NOMO-1 treated with dmso at 0.1 percent for 144 hours (cell line): ENCODE measurements around the gene LMO7.
"Not testable (repeated sequence)": the region's sequence is repeated elsewhere in the genome, so short reads cannot be mapped to it uniquely, and the experiment has no call there.

Experiments
- DNase-seq: peaks from one replicate; lab custom pipeline; 2025; ENCODE audit not compliant: unreplicated experiment; lab: John Stamatoyannopoulos, UW

LMO7 gene

DNA sequence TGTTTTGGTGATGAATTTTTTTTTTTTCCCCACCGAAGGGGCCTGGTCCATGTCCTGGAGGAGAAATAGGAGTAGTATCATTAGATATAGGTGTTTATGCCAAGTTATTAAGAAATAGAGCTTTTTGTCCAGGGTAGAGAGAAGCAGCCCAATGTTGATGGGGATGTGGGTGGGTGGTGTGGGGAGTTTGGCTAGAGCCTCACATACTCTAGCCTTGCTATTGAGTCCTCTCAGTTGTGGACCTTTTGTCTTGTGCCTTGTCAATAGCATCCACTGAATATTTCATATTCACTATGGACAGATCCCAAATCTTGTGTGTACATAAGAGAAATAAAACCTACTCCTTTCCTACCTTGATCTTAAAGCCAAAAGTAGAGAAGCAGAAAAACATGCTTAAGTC is 134.0 kb downstream of the LMO7 start:
- DNase-seq, result no peak

DNA sequence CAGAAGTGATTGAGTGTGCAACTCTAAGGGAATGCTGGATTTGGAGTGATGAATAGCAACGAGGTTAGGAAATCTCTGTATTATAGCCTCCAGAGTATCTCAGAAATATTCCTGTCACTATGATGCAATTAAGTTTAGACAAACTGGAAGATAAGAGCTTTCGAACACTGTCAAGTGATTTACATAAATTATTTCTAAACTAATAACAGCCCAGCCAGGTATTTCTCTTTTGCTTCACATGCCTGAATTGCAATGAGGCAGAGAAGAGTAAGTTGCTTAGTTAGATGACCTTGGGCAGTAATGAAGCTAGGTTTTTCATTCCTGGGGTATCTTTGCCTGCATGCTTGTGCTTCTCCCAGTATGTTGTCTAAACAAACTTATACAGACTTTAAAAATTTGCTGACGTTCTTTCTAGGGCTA is 134.5 kb downstream of the LMO7 start:
- no peak for DNase-seq

DNA sequence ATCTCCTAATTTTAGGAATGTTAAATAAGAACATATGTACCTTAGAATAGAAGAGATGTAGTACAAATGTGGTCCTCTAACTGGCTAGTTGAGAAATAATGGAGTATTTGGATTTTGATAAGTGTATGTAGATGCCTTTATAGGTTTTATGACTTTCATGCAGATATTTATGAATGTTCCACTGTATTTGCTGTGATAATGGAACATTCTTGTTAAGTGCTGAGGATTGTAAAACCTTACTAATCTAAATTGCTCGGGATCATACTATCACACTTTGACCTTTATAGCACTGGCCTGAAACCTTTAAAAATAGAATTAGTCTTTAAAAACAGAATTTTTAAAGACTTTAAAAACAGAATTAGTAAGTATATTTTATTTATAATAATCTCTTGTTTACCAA is 135.1 kb downstream of the LMO7 start:
- DNase-seq, result no peak

DNA sequence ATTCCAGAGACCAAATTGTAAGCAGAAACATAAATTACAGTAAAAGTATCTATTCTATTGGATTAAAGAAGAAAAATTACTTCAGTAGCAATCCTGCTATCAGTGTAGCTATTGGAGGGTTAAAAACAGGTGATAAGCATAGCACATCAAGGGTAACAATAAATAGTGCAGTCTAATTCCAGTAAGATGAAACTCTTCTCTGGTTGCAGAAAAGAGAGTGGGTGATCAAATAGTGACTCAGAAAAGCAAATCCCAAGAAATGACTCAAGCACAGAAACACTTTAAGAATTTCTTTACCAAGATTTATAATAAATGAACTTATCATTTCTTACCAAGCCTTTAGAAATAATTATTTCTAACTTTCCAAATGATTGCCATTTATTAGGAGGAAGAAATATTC is 135.7 kb downstream of the LMO7 start:
- no peak for DNase-seq

DNA sequence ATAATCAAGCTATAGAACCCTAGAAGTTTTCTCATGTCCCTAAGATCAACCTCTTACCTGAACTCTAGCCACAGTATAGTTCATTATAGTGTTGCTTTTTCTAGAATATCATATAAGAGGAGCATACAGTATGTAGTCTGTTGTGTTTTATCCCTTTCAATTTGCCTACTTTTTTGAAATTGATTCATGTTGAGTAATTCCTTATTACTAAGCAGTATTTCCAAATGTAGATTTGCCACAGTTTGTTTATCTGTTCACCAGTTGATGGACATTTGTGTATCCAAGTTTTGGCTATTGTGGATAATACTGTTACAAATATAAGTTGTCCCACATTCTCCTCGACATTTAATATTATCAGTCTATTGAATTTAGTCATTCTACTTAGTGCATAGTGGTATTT is 138.0 kb downstream of the LMO7 start:
- DNase-seq, result no peak

DNA sequence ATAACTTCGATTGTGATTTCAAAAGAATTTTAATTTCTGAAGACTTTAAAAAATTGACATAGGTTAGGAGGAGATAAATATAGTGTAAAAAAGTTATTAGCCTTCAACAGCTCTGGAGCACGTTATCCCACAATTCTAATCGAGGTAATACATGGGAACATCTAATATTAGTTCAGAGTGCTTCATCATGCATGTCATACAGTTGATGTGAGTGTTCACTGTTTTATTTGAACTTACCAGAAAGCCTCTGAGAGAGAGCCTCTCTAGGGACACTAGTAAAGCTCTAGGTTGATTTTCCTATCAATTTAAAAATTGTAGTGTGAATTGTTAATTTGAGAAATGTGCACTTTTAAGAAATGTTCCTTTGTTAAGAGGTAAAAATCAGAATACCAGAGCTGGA is 140.4 kb downstream of the LMO7 start:
- DNase-seq, result no peak

DNA sequence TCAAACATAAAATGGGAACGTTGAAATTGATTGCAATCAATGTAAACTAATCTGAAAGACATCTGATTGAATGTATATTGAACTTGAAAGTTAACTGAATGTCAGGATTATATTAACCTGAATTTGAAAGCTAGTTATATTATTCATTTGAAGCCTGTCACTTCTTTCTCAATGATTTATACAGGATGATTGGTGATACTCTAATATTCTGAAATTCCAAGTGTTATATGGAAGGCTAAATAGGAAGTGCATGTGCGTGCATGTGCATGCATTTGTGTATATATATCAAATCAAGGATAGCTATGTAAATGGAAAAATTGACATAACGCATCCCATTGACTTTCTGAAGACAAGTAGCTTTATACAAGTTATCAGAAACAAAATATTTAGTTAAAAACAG is 143.3 kb downstream of the LMO7 start:
- DNase-seq, result no peak

DNA sequence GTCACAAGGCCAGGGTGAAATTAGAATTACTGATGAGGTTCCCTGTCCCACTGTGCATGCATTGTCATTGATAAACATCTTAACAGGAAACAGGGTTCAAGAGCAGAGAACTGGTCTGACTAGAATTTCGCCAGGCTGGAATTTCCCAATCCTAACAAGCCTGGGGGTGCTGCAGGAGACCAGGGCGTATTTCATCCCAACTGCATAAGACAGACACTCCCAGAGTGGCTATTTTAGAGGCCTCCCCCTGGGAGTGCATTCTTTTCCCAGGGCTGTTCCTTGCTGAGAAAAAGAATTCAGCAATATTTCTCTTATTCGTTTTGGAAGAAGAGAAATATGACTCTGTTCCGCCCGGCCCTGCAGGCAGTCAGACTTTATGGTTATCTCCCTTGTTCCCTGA is 144.0 kb downstream of the LMO7 start:
- not testable (repeated sequence) for DNase-seq

DNA sequence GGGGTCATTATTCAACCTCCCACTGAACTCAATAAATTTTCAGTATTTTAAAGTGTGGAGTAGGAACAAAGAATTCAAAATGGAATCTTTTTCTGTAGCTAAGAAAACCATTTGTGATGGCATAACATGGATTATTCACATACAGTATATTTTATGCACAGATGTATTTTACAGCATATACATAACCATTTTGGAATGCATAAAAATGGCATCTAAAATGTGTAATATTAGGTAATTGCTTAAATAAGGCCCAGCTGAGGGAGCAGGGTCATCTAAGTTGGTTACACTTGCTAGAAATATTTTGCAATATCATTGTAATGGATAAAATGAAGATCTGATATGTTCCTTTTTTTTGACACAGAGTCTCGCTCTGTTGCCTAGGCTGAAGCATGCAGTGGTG is 146.9 kb downstream of the LMO7 start:
- no peak for DNase-seq

DNA sequence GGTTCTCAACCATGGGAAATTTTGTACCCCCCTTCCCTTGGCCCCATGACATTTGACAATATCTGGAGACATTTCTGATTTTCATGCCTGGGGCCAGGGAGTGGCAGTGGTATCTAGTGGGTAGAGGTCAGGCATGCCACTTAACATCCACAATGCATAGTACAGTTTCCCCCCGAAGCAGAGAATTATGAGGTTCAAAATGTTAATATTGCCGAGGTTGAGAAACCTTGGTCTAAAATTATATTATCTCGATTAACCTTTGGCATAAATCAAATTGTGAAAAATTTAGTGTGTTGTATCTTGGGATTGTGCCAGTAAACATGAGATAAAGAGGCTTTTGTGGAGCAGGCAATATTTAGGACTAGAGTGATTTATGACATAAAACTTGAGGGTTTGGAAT is 147.9 kb downstream of the LMO7 start:
- no peak for DNase-seq

DNA sequence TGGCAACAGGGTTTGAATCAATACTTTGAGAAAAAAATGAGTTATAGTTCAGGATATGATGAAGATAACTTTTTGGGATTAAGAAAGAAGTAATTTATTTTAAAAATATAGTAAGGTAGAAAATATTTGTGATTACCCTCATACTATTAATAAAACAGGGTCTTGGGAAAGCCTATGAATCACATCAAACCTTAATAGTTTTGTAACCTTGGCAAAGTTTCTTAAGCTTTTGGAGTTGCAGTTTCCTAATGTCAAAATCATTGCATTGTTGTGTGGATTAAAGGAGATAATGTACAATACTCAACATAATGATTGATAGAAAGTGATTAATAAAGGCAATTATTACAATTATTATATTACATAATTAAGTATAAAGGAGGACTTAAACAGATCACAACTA is 149.0 kb downstream of the LMO7 start:
- no peak for DNase-seq

DNA sequence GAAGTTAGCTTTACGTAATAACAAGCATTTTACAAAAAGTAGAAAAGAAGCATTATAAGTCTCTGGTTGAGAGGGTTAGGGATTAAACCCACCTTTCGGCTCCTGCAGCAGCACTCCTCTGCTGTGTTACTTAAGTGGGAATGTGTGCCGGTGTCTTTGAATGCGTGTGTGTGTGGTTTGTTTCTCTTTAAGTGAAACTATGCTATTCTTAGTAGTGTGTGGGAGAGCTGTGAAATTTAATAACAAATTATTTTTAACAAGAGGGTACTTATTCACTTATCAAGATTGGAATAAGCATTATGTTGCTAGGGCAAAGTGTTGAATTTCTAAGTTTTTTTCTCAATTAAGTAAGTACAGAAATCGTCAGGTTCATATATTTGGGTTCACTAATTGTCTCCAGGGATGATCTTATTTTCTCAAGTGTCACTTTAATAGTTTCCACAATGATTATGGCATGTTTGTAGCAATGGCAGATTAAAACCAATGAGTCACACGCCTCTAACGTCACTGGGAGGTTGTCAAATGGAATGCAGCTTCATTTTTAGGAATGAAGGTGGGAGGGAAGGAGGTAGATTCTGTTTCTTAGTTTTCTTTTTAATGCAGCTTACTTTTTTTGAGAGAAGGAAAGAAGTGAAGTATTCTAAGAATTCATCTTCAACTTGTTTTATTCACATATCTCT is 151.3 kb downstream of the LMO7 start:
- DNase-seq, result no peak

DNA sequence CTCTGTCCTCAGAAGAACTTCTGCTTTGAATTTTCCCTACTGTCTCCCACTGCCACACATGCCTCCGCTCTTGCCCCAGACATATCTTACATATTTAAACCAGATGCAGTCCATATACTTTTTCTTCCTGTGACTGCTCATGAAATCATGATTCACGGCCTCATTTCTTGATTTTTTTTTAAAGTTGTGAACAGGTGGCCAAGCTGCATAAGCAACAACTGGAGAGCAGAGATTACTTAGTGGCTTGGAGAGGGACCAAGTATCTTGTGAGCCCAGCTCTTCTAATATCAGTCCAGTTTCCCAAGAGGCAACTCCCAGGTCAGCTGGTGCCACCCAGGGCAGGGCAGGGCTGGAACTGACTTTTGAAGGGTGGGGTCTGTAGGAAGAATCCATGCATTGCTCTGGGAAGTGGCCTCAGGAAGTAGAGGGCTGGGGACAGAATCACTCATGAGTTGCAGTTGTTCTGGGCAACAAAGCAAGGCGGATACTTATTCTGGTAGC is 152.4 kb downstream of the LMO7 start:
- DNase-seq, result no peak

DNA sequence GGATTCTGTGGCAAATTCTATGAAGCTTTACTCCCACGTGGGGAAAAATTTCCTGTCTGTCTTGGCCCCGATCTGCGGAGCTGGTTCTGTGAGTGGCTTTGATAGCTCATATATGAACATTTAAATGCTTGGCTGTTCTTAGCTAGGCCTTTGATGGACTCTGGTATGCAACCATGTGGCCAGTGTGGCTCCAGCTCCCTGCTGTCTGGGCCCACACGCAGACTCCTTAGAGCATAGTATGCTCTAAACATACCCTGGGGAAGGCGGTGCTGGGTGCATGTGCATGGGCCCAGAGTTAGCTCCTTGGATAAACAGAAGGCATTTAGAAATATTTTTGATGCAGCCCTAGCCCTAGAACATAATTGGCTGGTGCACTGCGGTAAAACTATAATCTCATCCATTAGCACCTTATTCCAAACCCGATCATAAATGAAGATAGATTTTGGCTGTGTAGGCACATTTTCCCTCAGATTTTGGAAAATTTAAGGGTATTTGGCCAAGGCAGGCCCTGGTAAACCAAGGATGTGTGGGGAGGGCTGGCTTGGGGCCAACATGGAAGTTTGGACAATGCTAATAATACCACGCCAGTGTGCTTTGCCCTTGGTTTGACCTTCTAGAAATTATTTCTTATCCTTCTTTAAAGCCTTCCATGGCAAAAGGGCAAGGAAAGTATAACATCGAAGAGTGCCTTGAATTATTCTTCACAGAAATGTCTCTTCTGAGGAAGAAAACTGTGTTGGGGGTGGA is 153.5 kb downstream of the LMO7 start:
- no peak for DNase-seq

DNA sequence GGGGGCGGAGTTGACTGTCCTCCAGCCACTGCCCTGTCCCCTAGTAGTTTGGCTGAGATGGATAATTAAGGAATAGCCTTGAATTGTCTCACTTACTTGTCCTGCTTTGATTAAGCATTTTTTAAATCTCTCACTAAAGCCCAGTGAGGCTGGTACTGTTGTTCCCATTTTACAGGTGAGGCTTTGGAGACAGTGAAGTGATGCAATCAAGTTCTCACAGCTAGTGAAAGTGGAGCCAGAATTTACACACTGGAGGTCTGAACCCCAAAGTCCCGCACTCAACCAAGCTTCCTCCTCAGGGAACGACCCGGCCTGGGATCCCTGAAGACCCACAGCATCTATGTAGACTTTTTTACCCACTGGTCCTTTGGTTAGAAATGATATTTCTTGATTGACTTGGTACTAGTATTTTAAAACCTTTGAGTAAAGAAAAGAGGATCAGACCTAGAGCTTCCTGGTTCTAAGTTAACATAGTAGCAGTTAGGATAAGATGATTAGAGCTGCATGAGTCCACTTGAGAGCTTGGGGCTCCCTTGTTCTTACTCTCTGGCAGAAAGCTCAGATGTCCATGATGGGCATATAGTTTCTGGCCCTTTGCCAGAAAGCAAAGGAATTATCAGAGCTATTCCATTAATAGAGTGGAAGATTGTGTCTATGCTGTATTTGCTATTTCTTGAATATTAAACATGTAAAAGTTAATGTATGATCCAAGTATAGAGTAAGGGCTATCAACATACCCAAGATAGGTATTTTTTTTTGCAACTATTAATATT is 154.3 kb downstream of the LMO7 start:
- no peak for DNase-seq

DNA sequence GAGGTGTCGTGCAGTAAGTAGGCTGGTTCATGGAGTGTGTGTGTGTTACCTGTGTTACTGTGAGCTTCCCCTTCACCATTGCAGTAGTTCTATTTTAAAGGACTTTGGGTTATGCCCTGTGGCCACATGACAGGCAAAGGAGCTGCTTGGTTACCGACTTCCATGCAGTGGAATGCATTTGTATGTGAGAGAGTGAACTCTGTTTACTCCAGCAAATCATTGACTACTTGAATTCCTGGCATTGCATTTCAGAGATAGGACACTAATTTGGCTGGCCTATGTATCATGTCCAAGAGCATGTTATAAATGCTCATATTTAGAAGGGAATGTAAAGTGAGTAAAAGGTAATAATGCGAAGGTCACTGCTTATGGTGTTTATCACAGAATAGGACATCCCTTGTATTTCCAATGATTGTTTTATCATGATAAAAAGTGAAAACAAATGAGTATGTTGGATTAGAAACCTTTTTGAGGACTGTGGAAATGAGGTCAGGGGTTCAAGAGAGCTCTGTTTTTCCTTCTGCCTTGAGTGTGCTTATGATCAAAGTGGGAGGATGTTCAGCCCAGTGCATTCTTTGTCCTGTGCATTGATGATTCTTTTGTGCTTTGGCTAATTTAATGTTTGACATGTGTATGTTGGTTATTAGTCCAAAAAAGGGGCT is 156.5 kb downstream of the LMO7 start:
- DNase-seq, result no peak

DNA sequence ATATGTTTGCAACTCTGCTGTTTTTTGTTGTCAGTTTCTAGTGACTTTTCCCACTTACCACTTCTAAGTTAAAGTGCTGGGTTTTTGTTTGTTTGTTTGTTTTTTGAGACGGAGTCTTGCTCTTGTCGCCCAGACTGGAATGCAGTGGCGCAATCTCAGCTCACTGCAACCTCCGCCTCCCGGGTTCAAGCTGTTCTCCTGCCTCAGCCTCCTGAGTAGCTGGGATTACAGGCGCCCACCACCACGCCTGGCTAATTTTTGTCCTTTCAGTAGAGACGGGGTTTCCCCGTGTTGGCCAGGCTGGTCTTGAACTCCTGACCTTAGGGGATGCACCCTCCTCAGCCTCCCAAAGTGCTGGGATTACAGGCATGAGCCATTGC is 157.0 kb downstream of the LMO7 start:
- DNase-seq, result not testable (repeated sequence)

DNA sequence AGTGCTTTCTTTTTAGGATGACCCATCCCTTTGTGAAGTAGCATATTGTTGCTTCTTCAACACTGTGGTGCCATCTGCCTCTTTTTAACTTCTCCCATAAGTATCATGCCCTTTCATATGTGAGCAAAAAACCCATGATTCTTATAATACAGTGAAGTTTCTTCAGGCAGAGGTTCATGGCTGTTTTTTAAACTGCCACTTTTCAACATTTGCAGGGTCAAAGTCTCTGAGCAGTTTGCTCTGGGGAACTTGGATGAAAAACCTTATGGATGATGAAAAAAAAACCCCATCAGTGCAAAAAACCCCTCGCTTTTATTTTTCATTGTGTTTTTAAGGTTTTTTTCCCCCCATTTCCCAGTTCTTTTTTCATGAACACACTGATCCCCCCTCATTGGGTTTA is 158.5 kb downstream of the LMO7 start:
- no peak for DNase-seq

DNA sequence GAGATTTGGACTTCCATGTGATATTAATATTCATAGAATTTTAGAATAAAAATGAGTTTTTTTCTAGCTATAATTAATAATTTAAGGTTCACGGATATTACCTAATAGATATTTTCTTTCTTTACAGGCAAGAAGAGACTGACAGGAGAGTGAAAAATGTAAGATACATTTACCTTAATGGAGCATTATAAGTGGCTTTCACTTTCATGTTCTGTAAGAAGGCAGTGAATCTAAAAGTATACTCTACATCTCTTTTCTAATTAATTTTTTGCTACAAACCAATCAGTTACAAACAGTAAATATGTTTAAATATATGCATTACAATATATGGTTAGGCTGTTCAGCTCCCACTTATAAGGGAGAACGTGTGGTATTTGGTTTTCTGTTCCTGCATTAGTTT is 159.1 kb downstream of the LMO7 start:
- DNase-seq, result no peak

DNA sequence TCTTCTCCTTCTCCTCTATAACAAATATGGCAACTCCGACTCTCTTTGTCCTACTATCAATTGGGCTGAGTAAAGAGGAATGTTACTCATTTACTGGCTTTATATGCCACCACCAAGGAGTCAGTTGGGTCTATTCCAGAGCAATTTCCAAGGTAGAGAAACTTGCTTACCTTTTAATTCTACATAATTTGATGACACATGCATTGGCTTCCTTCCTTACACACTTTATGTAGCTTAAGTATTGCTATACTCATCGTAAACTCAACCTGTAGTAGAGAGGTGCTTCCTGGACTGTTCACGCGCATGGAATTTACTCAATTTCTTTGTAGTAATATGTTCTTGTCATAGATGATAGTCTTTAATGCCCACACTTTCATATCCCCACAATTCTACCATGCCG is 160.7 kb downstream of the LMO7 start:
- DNase-seq, result no peak

DNA sequence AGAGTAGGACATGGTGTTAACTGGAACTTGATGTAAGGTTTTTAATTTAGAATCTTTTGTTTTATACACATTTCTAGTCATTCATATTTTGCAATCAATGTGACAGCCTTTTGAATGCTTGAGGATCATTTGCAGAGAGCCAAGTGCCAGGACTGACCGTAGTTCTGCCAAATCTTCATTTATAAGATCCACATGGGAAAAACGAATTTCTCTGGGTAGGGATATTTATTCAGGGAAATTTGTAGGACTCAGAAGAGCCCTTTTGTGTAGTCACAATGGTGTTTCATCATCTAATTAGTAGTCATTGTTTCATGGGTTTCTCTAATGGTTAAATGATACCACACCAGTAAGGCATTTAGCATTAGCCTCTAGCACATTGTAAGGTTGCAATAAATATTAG is 161.1 kb downstream of the LMO7 start:
- DNase-seq, result no peak
